Measurements from ENCODE around the gene CDK15. TPM values are rescaled to one million over a fixed set of nuclear protein-coding genes. Genes with fewer than 3 reads are reported as not detected.
A peak's percentile ranks its signal among the peaks of the same experiment; 100 is the strongest.

The CDK15 gene
- total RNA-seq, 1 experiment from 2014 or later = 0.27 TPM

DNA sequence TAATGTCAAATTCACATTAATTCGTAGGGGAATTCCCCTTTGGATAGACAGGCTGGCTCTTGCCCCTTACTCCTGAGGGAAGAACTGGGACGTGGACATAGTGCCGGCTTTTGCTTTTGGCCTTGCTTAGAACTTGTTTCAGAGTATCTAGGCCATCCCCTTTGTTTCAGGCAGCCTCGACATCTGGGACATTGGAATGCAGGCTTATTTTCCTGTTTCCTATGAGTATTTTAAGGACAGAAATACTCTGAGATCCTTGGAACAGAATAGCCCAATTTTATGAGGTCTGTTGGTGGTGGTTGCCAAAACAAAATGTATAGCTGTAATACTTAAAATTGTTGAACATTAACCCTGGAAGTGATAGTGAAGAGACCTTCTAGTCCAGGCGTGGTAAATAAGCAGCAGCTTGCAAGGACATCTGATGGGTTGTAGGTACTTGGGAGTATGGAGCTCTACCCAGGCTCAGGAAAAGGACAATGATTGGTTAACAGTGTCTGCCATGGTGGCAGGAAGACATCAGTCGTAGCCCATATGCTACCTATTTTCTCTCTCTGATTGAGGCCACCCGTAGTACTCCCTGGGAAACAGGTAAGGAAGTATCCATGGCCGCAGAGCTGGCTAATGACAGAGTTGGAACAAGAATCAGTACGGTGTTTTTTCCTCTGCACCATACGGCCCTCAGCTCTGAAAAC, 112.4 kb downstream of the CDK15 start:
- no peak for DNase-seq (ENCODE audit: low read depth)
- in situ Hi-C loops (cut with HindIII; ENCODE audit: low pct_unique_long_range_greater_than_20kb, low sequenced_read_pairs) = no loop called here

GRCh38 chr2:201919308-201919634, 112.9 kb downstream of the CDK15 start:
- in situ Hi-C loops (cut with HindIII; ENCODE audit: low pct_unique_long_range_greater_than_20kb, low sequenced_read_pairs) = no loop called here
- DNase-seq (ENCODE audit: low read depth) = no peak

DNA sequence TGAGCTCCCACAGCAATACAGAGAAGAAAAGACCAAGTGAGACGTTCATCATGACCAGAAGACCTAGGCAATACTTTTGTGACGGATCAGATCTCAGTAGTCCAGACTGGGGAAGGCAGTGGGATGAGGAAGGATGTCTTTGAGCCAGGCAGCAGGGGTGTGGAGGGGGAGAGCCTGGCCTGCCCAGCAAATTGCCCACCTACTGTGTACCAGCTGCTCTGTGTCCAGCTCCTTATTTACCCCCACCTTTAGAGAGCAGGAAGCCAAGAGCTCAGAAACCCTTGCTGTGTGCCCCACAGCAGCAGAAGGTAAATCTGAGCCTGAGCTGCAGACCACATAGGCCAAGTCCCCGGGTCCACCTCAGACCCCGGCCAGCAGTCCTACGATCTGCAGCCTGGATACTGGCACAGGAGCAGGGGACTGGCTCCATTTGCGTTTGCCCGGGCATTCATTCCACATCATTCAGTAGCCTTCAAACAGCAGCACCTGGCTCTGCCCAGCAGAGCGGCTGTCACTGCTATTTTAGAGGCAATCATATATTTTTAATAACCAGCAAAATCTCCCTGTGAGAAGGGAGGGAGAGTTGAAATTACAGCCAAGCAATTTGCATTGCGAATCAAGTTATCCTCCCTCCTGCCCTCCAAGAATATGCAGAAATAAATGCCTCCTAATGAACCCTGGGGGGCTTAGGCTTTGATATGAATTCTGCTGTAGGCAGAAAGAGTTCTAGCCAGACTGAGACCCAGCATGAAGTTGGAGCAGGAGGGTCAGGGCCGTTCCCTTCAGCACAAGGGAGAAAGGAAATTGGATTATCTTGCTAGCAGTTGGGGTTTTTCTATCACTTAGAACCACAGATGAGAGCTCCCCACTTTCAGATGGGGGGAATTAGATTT, 117.3 kb downstream of the CDK15 start:
- DNase-seq (ENCODE audit: low read depth) = no peak
- in situ Hi-C loops (cut with HindIII; ENCODE audit: low pct_unique_long_range_greater_than_20kb, low sequenced_read_pairs) = no loop called here

DNA sequence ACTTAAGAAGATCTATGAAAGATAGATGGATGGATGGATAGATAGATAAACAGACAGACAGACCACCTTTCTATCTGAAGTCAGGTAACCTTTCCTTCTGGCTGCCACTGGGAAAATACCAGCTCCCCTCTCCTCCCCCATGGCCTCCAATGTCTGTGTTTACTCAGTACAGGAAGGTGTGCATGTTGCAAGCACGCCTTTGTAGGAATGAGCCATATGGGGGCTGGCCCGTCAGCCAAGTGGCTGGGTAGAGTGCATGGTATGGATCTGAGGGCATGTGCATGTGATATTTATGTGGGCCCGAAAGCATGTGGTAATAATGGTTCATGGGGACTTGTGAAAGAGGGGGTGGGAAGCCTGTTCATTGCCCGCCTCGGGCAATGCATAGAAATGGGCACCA, 118.1 kb downstream of the CDK15 start:
- DNase-seq (ENCODE audit: low read depth) = no peak
- in situ Hi-C loops (cut with HindIII; ENCODE audit: low pct_unique_long_range_greater_than_20kb, low sequenced_read_pairs) = no loop called here

DNA sequence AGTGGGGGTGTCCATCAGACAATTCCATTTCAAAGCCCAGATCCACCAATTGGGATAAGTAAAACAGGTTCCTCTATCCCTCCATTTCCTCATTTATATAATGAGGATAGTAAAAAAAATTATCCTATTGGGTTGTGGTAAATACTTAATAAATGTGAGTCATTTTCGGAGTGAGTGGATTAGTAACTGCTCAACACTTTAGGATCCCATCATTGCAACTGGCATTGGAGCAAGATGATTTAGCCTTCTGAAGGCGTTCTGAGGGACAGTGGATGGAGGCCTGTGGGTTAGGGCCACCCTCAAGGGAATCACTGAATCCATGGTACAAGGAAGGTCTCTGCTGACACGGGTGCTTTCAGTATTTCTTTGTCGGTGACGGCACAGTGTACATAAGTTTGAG, 118.7 kb downstream of the CDK15 start:
- DNase-seq (ENCODE audit: low read depth) = no peak
- in situ Hi-C loops (cut with HindIII; ENCODE audit: low pct_unique_long_range_greater_than_20kb, low sequenced_read_pairs) = no loop called here

GRCh38 chr2:201926067-201926466, 119.7 kb downstream of the CDK15 start:
- DNase-seq (ENCODE audit: low read depth) = no peak
- in situ Hi-C loops (cut with HindIII; ENCODE audit: low pct_unique_long_range_greater_than_20kb, low sequenced_read_pairs) = no loop called here

- in situ Hi-C loops (cut with HindIII; ENCODE audit: low pct_unique_long_range_greater_than_20kb, low sequenced_read_pairs) = no loop called here
- no peak for DNase-seq (ENCODE audit: low read depth)
Observed at GRCh38 chr2:201928363-201928762, 122.0 kb downstream of the CDK15 start.

DNA sequence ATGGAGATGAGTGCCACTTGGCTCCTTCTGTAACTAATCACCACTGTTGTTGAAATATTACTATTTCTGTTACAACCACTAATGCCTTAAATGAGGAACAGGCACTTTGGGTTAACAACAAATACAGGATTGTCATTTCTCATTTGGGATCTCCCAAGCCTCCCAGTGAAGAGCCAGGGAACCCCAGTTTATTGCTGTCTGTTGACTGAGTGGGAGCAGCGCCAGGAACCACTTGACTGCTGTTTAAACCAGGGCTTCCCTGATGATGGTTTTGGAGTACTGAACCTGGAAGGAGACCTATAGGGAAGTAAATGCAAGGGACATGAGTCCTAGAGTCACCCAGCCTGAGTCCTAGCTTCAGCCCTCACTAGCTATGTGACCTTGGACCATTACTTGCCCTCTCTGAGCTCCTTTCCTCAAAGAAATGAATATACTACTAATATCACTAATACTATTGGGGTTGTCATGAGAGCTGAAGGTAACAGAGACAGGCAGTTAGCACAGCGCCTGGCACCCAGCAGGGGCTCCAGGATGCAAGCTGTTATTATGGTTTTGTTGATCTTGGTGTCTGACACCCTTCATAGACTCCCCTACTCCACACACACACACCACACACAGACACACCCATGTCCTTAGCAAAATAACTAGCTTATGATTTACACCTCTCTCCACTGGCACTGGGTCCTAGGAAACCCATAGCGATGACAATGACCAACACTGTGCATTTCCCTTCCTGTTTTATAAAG, 123.1 kb downstream of the CDK15 start:
- in situ Hi-C loops (cut with HindIII; ENCODE audit: low pct_unique_long_range_greater_than_20kb, low sequenced_read_pairs) = no loop called here
- DNase-seq (ENCODE audit: low read depth) = no peak

DNA sequence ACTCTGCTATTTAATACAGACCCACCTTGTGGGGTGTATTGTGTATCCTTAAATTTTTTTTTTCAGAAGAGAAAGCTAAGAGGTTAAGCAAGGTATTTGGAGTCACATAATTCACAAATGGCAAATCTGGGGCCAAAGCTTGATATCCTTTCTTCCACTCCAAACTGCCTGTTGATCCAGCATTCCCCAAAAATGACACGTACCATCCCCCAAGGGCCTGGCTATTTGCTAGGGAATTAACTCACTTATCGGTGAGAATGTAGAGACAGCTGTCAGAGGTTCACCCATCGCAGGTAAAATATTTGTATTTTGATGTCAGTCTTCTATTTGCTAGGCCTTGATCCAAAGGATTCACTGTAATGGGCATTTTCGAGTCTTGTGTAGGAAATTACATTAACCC, 123.7 kb downstream of the CDK15 start:
- no peak for DNase-seq (ENCODE audit: low read depth)
- in situ Hi-C loops (cut with HindIII; ENCODE audit: low pct_unique_long_range_greater_than_20kb, low sequenced_read_pairs) = no loop called here

- no peak for DNase-seq (ENCODE audit: low read depth)
- in situ Hi-C loops (cut with HindIII; ENCODE audit: low pct_unique_long_range_greater_than_20kb, low sequenced_read_pairs) = no loop called here
Observed at GRCh38 chr2:201930831-201931230, 124.5 kb downstream of the CDK15 start.

DNA sequence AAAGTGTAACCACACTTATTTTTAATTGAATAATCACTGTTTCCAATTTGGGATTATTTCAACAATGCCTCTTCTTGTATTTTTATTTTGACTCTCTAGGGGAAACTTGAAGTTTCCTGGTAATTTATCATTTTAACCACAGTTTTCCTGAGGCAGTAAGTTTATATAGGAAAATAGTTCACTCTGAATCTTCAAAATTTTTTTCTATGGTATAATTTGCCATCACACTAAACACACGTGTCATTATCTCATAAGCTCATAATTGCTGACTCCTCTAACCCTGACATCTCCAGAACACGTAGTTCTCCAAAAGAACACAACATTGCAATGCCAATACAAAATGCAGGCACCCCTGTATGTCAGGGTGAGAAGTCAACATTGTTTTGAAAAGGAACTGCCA, 125.1 kb downstream of the CDK15 start:
- in situ Hi-C loops (cut with HindIII; ENCODE audit: low pct_unique_long_range_greater_than_20kb, low sequenced_read_pairs) = no loop called here
- DNase-seq (ENCODE audit: low read depth) = no peak

- peak; percentile 12 for DNase-seq (ENCODE audit: low read depth)
- in situ Hi-C loops (cut with HindIII; ENCODE audit: low pct_unique_long_range_greater_than_20kb, low sequenced_read_pairs) = no loop called here
Observed at GRCh38 chr2:201931951-201932350, 125.6 kb downstream of the CDK15 start.

DNA sequence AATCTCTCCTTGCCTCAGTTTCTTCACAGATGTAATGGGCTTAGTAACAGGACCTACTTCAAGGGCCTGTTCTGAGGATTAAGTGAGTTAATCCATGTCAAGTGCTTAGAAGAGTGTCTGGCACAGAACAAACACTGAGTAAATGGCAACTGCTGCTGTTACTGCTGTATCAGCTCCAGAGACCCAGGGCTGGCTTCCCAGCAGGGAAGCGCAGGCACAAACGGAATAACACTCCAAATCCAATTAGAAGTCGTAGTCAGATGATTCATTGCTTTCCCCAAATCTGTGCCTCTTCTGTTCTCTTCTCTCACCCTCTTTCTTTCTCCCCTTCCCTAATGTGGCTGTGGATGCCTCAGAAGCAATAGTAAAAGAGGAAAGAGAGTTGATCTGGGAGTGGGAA, 126.2 kb downstream of the CDK15 start:
- no peak for DNase-seq (ENCODE audit: low read depth)
- in situ Hi-C loops (cut with HindIII; ENCODE audit: low pct_unique_long_range_greater_than_20kb, low sequenced_read_pairs) = no loop called here

GRCh38 chr2:201933792-201934237, 127.5 kb downstream of the CDK15 start:
- in situ Hi-C loops (cut with HindIII; ENCODE audit: low pct_unique_long_range_greater_than_20kb, low sequenced_read_pairs) = no loop called here
- no peak for DNase-seq (ENCODE audit: low read depth)

- in situ Hi-C loops (cut with HindIII; ENCODE audit: low pct_unique_long_range_greater_than_20kb, low sequenced_read_pairs) = no loop called here
- no peak for DNase-seq (ENCODE audit: low read depth)
Observed at GRCh38 chr2:201936817-201937216, 130.5 kb downstream of the CDK15 start.

- in situ Hi-C loops (cut with HindIII; ENCODE audit: low pct_unique_long_range_greater_than_20kb, low sequenced_read_pairs) = no loop called here
- no peak for DNase-seq (ENCODE audit: low read depth)
Observed at GRCh38 chr2:201937343-201937742, 131.0 kb downstream of the CDK15 start.

DNA sequence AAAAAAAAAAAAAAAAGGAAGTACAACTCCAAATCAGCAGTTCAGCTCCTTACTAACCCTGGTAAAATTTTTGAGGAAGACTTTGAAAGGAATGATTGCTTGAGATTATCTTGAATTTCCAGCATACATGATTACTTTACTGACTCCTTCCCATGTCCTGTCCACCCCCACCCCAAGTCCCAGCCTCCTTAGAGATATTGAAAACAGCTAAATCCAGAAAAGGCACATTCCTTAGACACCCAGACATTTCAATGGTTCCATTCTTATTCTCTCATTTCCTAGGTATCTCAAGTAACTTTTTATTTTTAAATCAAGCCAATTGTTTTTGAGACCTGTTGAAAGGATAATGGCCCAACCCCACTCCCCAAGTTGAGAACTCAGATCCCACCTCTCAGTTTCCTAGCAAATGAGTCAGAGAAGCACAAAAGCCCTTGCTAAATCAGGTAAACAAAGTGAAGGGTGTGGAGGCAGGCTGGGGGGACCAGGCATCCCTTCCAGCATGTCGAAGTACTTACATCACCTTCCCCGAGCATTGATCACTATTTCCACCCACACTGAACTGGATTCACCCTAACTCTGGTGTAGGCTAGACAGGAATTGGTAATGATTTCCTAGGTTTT, 131.9 kb downstream of the CDK15 start:
- no peak for DNase-seq (ENCODE audit: low read depth)

GRCh38 chr2:201938781-201939180, 132.4 kb downstream of the CDK15 start:
- in situ Hi-C loops (cut with HindIII; ENCODE audit: low pct_unique_long_range_greater_than_20kb, low sequenced_read_pairs) = no loop called here
- DNase-seq (ENCODE audit: low read depth) = no peak

More for the DNA sequence above, 131.9 kb downstream of the CDK15 start:
- in situ Hi-C loops (cut with HindIII; ENCODE audit: low pct_unique_long_range_greater_than_20kb, low sequenced_read_pairs) = no loop called here
